Putamen (tissue), 1 donor: ENCODE data around the gene HSPB8.
A peak's percentile ranks its signal among the peaks of the same experiment; 100 is the strongest.

Experiments used
- DNase-seq: peaks from one replicate; pipeline ENCODE4 v3.0.0-alpha.2; 2016; ENCODE audit warnings: low spot score

The HSPB8 gene, protein sequence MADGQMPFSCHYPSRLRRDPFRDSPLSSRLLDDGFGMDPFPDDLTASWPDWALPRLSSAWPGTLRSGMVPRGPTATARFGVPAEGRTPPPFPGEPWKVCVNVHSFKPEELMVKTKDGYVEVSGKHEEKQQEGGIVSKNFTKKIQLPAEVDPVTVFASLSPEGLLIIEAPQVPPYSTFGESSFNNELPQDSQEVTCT

DNA sequence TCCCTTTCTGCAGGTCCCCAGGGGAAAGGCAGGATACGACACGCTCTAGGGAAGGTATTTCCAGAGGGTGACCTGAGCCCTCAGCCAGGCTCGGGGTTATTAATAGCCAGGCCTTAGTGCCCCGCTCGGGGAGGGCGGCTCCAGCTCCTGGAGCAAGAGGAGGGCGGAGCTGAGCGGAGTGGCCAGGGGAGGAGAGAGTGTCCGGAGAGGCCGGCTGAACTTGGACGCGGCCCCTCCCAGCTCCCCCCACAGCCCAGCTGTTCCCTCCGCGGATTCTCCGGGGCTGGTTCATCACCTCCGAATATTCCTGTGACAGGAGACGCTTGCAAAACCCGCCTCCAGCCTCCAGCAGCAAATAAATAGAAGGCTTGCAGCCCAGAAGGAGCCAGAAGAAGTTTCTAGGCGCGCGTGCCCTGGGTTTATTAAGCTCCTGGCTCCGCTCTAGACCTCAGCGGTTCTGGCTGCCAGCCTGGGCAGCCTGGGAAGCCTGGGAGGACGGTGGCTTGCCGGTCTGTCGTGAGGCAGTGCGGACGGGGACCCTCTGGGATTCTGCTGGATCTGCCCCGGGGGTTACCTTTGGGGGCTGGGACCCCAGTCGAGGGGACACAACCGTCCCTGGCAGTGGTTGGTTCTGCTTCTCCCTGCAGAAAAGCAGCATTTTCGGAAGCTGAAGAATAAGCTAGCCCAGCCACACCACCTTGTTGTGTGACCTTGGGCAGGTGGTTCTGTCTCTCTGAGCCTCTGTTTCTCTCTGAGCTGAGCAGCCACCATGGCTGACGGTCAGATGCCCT lies at the start of gene HSPB8:
Gene HSPB8 (plus strand): TSS at position 388 of the 791 bp plus-strand sequence. CDS start 382 bp downstream, at position 770.
- peak; percentile 56 for DNase-seq

DNA sequence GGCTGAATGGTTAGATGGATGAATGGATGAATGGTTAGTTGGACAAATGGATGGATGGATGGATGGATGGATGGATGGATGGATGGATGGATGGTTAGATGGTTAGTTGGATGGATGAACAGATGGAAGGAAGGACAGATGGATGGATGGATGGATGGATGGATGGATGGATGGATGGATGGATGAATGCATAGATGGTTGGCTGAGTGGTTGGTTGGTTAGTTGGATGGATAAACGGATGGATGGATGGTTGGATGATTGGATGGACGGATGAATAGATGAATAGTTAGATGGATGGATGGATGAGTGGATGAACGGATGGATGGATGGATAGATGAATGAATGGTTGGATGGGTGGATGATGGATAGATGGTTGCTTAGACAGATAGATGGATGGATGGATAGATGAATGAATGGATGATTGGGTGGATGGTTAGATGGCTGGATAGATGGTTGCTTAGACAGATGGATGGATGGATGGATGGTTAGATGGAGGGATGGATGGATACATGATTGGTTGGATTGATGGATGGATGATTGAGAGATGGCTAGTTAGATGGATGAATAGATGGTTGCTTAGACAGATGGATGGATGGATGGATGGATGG lies 48.8 kb upstream of the HSPB8 start:
- DNase-seq = no peak

DNA sequence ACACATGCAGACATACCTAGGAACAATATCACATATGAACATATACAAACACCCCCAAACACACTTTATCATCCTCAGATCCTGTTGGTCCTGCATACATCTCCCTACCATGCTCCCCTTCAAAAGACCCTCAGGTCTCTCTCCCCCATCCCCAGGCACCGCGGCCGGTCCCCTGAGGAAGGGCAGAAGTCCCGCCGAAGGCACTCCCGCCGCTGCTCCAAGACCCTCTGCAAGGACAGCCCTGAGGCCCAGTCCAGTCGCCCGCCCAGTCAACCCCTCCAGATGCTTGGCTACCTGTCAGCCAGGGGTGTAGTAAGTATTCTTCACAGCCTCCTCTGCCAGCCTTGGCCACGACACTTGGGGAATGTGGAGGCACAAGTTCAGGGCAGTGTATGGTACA lies 48.2 kb upstream of the HSPB8 start:
- no peak for DNase-seq

DNA sequence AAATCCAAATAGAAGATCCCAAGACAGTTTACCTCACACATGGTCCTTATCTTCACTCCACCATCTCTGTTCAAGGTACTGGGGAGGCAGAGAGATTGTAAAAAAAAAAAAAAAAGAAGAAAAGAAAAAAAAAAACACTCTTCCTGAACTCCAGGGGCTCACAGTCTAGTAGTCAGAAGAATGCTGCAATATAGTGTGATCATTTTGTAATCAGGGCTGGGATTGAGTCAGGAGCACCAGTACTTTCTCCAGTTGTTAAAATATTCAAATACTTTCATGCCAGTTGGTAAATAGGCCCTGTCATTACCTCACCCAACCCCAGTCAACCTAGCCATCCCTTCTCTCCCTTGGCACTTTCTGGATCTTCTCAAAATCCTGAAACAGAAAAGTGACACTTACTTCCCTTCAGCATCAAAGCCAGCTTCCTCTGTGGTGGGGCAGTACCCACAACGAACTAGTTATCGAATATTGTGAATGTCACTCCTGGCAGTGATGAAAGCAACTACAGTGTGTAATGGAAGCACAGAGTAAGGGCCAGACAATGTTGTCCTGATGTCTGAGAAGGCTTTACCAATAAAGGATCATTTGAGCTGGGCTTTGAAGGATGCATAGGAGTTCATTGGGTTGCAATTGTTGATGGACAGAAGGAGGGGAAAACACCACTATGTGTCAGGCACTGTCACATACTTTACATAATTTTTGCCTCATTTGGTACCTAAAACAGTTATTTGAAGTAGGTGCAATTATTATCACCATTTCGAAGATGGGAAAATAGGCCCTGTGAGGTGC lies 44.3 kb upstream of the HSPB8 start:
- DNase-seq = no peak

DNA sequence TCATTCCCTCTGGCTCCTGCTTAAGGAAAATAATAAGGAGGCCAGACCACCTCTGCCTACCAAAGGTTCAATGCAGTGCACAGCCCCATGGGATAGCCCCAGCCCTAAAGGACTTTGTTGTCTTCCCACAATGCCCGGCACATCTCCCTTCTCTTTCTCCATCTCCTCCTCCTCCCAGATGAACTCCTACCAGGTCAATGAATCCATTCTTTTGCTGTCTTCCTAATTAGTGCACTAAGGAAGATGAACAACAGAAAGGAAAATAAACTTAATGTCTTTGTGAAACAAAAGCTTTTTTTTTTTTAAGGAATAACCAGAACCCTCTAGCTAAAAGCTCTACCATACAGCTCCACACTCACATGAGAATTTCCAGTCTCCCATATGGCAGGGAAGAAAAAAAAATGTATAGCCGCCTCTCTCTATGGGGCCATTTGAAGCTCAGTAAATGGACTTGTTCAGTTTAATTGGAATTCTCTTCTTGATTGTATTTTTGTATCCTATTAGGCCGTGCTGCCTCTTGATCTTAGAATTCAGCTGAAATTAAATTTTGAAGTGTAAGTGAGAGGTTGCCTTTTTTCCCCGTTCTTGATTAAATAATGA lies 41.8 kb upstream of the HSPB8 start:
- DNase-seq = no peak

DNA sequence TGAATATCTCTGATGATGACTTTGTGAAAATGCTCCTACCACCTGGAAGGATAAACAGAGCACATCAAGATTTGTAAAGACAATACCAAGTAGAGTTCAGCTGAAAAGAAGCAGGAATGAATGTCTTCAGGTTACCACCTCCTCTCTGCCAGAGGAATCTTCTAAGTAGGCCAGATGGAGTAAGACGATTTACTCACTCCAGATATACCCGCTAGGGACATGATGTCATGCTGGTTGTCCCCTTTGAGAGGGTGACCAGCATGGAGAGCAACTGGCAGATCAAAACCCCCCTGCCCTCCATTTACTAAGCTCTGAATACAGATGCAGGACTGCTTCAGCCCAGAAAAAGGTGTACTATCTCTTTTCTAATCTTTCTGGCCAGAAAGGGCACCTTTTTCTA lies 39.3 kb upstream of the HSPB8 start:
- DNase-seq = no peak

DNA sequence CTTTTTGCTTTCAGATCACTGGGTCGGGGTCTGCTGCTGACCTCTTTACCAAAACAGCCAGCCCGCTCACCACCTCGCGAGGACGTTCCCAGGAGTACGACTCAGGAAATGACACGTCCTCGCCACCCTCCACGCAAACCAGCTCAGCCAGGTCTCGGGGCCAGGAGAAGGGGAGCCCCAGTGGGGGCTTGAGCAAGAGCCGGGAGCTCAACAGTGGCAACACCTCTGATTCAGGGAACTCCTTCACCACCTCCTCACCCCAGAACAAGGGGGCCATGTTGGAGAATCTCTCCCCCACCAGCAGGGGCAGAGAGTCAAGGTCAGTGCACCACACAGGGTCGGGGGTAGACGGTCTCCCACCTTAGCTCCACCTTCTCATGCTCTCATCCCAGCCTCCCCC lies 33.4 kb upstream of the HSPB8 start:
- no peak for DNase-seq

DNA sequence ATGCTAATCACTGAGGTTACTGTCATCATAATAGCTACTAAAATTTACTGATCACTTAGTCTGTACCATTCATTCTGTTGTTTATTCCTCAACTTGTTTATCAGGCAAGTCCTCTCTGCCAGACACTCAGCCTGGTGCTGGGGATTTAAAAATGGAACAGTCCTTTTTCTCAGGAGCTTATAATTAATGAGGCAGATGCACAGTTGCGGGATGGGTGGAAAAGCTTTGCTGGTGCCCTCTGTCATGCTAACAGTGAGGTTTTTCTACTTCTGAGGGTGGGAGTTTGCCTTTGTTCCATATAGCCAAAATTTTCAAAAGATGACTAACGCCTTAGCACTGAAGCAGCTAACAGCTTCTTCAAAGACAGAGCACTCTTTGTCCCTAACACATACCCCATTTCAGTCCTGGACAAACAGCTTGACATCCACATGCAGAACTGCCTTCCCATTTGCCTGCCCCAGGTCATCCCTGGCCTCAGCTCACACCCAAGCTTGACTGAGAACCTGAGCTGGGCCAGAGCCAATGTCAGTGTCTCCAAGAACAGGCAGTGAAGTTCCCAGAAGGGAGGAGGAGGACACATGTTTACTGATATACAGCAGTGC lies 30.8 kb upstream of the HSPB8 start:
- no peak for DNase-seq

DNA sequence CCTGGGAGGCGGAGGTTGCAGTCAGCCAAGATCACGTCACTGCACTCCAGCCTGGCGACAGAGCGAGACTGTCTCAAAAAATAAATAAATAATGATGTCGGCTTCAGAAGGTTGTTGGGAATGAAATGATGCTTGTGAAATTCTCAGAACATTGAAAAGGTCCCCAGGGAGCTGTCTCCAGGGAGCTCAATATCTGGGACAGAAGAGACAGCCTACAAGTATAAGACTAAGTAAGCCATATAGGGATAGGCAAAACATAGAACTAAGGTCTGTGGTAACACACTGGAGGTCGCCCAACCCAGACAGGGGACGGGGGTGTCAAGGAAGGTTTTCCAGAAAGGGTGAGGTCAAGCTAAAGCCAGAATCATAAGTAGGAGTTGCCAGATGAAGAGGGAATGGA lies 29.5 kb upstream of the HSPB8 start:
- DNase-seq = no peak

DNA sequence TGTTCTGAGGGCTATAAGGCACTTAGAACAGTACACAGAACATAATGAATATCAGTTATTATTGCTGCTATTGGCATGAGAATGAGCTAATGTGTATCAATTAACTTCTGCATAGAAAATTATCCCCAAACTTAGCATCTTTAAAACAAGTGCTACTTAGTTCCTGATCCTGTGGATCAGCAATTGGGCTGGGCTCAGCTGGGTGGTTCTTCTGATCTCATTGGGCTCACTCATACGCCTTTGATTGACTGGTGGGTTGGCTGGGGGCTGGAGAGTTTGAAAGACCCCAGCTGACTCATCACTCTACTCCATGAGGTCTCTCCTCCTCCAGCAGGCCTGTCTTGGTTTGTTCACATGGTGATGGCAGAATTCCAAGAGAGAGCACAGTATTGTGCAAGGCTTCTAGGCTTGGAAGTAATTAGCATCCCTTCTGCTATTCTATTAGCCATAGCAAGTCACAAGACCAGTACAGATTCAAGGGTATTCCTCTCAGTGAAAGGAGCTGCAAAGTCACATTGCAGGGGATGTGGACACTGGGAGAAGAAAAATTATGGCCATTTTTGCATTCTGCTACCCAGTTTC lies 27.2 kb upstream of the HSPB8 start:
- no peak for DNase-seq

DNA sequence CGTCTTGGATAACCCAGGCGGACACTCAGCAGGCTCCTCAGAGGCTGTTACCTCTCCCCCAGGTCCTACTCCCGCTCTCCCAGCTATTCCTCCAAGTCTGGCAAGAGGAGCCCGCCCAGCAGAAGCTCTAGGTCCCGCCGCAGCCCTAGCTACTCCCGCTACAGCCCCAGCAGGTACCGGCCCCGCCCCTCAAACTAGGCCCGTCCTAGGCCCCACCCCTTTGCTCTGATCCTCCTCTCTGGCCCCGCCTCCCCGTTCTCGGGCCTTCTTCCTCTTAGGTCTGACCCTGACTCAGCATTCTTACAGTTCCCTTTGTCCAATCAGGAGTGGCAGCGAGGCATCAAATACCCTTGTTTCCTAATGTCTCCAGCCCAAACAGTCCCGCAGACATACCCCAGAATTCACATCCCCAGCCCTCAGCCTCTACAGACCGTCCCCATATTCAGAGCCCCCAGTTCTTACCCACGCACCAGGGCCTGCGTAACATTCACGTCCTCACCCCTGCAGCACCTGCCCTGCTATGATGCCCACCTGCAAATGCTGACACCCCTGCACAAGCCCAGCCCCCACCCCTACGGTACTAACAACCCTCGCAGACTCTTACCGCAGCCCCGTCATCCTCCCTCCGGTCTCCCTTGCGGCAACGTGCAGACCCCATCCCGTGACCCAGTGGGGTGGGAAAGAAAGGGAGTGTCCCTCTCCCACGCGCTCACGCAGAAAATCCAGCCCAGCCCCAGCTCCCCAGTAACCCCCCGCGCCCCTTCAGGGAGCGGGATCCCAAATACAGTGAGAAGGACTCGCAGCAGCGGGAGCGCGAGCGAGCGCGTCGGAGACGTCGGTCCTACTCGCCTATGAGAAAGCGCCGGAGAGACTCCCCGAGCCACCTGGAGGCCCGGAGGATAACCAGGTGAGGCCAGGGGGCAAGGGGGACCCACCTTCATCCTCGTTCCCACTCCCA lies 25.0 kb upstream of the HSPB8 start:
- peak; percentile 6 for DNase-seq

DNA sequence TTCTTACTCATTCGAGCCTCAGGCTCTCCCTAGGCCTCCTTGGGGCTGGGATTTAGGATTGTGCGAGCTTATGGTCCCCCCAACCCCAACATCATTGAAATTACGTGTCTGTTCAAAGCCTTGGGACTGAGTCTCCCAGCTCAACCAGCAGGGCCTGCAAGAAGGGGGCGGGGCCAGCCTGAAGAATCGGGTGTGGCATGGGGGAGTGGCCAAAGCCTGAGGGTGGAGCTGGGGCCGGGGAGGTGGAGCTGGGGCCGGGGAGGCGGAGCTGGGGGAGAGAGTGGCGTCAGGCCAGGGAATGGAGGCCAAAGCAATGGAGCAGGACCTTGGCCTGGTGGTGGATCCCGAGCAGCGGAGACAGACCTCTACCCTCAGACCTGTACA lies 24.3 kb upstream of the HSPB8 start:
- no peak for DNase-seq

DNA sequence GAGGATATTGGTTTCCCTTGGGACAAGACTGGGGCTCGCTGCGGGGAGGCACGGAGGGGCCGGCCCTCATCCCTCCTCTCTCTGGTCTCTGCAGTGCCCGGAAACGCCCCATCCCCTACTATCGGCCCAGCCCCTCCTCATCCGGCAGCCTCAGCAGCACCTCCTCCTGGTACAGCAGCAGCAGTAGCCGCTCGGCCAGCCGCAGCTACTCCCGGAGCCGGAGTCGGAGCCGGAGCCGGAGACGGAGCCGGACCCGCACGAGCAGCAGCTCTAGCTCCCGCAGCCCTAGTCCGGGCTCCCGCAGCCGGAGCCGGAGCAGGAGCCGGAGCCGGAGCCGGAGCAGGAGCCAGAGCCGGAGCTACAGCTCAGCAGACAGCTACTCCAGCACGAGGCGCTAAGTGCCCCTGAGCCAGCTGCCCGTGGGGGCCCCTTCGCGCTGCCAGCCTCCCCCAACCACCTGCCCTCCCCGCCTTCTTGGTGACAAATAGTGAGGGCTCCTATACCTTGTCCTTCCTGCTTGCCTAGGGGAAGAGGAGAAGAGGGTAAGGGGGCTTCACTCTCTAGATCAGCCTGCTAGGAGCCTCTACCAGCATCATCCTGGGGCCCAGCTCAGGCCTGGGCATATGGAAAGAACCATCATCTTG lies 22.2 kb upstream of the HSPB8 start:
- DNase-seq = no peak

DNA sequence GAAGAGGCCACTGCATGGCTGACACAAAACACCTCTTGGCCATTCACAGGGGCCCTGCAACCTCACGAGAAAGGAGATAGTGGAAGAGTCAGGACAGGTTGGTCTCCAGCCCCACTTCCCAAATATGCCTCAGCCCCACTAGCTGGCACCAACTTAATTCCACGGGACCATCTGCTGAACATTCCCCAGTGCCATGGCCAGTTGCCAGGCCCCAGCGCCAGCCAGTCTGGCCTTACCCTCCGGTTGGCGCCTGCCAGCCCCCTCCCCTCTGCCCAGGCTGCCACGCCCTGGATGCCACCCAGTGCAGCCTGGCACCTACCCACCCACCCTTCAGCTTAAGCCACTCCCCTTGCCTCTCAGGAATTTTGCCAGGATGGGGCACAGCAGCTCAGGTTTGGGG lies 21.2 kb upstream of the HSPB8 start:
- no peak for DNase-seq

DNA sequence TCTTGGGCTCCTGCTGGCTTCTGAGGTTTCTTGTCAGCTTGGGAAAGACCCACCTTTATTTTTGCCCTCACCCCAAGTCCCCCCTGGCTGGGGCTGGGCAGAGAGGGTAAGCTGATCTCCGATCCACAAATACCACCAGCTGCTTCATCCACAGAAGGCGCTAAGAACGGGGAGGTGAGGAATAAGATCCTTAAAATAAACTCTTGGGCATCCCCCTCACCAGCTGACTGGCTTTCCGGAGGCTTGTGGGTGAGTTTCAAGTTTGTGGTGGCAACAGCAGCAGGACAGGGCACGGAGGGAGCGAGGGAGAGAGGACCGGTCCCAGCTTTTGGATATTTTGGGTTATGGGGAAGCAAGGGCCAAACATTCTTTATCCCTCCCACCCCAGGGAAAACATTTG lies 20.8 kb upstream of the HSPB8 start:
- no peak for DNase-seq

DNA sequence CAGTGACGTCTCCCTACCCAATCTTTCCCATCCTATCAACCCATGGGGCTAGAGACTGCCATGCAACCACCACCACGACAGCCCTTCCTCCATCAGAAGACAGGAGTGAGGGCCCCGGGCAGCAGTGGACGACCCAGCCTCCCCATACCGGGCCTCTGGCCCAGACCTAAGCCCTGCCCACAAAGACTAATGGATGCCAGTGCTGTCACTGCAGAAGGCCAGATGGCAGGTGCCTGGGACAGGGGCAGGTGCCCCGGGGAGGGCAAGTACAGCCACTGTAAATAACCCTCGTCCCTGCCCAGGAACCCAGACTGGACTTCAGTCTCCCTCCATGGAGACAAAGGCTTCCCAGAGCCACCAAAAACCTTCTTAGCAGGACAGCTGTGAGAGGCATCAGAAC lies 20.3 kb upstream of the HSPB8 start:
- no peak for DNase-seq

DNA sequence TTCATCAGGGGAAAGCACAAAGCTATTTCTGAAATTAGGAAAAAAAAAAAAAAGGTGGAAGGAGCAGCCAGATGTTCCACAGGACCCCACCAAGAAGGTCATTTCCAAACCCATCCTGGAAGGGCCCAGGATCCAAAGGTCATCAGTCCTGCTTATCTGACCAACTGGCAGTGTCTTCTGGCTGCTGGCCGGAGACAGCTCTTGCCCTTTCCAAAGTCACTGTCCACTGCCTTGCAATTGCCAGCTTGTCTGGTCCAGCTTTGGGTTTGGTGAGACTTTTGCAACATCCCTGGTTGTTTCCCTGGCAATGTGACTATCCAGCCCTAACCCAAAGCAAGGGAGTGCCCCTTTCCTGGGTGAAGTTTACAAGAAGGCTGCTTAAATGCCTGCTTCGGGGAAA lies 18.9 kb upstream of the HSPB8 start:
- DNase-seq = no peak

DNA sequence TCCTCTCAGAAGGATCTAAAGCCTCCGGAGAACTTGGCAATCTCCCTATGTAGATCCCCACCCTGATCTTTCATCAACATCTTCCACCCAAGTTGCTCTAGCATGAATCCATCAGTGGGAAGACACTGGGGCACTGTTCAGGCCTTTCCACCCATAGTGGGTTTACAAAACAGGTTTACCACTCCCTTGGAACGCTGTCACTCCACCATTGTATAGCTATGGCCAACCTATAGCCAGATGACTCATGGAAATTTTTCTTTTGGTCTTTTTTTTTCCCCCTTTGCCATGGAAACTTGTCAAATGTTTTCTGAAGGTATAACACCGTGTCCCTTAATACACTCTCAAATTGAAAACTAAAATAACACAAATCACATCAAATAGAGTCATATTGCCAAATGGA lies 10.8 kb upstream of the HSPB8 start:
- no peak for DNase-seq

DNA sequence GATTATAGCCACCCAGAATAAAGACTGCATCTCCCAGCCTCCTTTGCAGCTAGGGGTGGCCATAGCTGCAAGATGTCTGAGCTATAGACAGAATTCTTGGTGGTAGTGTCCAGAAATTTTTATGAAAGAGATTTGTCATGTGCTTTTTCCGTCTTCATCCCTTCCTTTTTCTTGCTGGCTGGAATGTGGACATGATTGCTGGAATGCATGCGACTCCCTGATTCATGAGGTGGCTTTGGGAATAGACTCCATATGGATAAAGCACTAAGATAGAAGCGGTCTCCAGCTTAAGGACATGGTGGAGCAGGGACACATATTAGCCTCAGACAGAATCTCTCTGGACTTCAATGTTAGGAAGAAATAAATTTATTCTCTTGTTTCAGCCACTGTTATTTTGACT lies 10.0 kb upstream of the HSPB8 start:
- DNase-seq = no peak

DNA sequence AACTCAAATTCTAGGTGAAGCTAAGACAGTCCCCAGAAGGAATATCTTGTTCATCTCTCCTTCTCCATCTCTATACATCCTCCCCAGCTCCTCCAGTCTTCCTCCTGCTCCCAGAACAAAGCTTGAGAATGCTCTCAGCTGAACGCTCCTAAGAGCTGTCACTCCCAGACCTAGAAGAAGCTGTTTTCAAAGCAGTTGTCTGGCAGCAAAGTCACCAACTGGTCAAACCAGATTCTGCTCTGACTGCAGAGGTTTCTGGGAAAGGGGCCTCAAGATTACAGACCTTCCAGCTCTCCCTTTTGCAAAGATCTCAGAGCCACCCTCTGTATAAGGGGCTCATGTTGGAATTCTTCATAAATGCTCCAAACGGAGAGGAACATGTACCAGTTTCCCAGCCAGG lies 9.6 kb upstream of the HSPB8 start:
- no peak for DNase-seq
